K562 (cell line): ENCODE results near the gene TTC39C. TPM values are rescaled to one million over a fixed set of nuclear protein-coding genes. Genes with fewer than 3 reads are reported as not detected.

Experiments
- ATAC-seq: fragments of 200-7000 bp; cut with Tn5 transposase; 3 replicates; pipeline ENCODE4 v1.9.1; 2020; ENCODE audit warnings: moderate library complexity
- BruUV-seq: library from RNA; stranded (reverse); fragments of 400-500 nt; replicated peaks from 2 replicates; lab custom pipeline; 2021; lab: Mats Ljungman, UMichigan
- CTCF ChIA-PET: fragments of 300-600 bp; formaldehyde crosslinking; extraction: SDS; loops from one replicate; lab custom pipeline; 2021; ENCODE audit warnings: low intra/inter-chr PET ratio; lab: Yijun Ruan, JAX
- POLR2A ChIA-PET: fragments of 300-600, 350-650 bp; sonication (Branson Sonifier 250); formaldehyde crosslinking; extraction: SDS; loops from one replicate; lab custom pipeline; 2021; ENCODE audit warnings: antibody characterized with exemption, inconsistent platforms; lab: Yijun Ruan, JAX
- DNase-seq, 4 experiments: peaks; one replicate each; pipeline versions ENCODE4 v3.0.0 to v3.0.0-alpha.2; 2011 to 2018; ENCODE audit warnings: low spot score in 3 of 4, mixed read lengths in 3 of 4; ENCODE audit errors: extremely low read depth in 1 of 4
- FAIRE-seq: peaks from 2 replicates; lab custom pipeline; 2011; peaks lifted over from hg19 to GRCh38; lab: Jason Lieb, UNC
- H2AFZ ChIP-seq: 2 replicates; pipeline ENCODE4 v1.6.0; 2011; ENCODE audit warnings: low read depth, low read length, control low read depth, inconsistent platforms
- H3K27ac ChIP-seq: fragments of 200-600 bp; 3 replicates; pipeline ENCODE4 v1.8.0; 2011; ENCODE audit warnings: low read depth, mild to moderate bottlenecking, control low read depth, inconsistent platforms, low read length, moderate library complexity, mixed read lengths; ENCODE audit errors: extremely low read depth
- H3K27me3 ChIP-seq, 2 experiments: fragments of 300-600 bp in 1 of 2; 2 replicates in 1 of 2; 3 replicates in 1 of 2; pipeline versions ENCODE4 v1.6.0 to v1.8.0; 2011; ENCODE audit warnings: inconsistent platforms in 2 of 2, low read length in 2 of 2, mild to moderate bottlenecking in 1 of 2, mixed read lengths in 1 of 2, moderate library complexity in 1 of 2; ENCODE audit not compliant: control insufficient read depth in 2 of 2, insufficient read depth in 2 of 2
- H3K36me3 ChIP-seq: fragments of 300-600 bp; 3 replicates; pipeline ENCODE4 v1.8.0; 2011; ENCODE audit warnings: mild to moderate bottlenecking, low read length, inconsistent platforms; ENCODE audit not compliant: control insufficient read depth, insufficient read depth
- H3K4me1 ChIP-seq, 2 experiments: fragments of 200-600 bp in 1 of 2; replicated peaks in 1 of 2; 2 replicates in 1 of 2; 3 replicates in 1 of 2; pipeline versions ENCODE4 v1.5.1 to v1.8.0; 2011; ENCODE audit warnings: inconsistent platforms in 2 of 2, low read length in 2 of 2, mild to moderate bottlenecking in 1 of 2, mixed read lengths in 1 of 2, moderate library complexity in 1 of 2; ENCODE audit not compliant: control insufficient read depth in 2 of 2, insufficient read depth in 2 of 2
- H3K4me2 ChIP-seq: 2 replicates; pipeline ENCODE4 v1.6.1; 2011; ENCODE audit warnings: low read length, control low read depth, inconsistent platforms, mixed read lengths; ENCODE audit not compliant: insufficient read depth
- H3K4me3 ChIP-seq: fragments of 200-600 bp; sonication (generic), shearing (Covaris generic); 2 replicates; pipeline ENCODE4 v1.5.1; 2016; ENCODE audit warnings: control low read depth, inconsistent platforms
- H3K79me2 ChIP-seq: fragments of 200-600 bp; 3 replicates; pipeline ENCODE4 v1.8.0; 2011; ENCODE audit warnings: low read length, inconsistent platforms; ENCODE audit not compliant: control insufficient read depth, insufficient read depth
- H3K9ac ChIP-seq, 2 experiments: 2 replicates each; pipeline versions ENCODE4 v1.6.0 to v1.6.1; 2011; ENCODE audit warnings: low read depth in 2 of 2, low read length in 2 of 2, control low read depth in 1 of 2, inconsistent platforms in 1 of 2, mild to moderate bottlenecking in 1 of 2, mixed read lengths in 1 of 2; ENCODE audit not compliant: insufficient read depth in 1 of 2
- H3K9me1 ChIP-seq: one replicate; pipeline ENCODE4 v1.6.0; 2011; ENCODE audit warnings: inconsistent platforms, mild to moderate bottlenecking, low read length, moderate library complexity; ENCODE audit not compliant: control insufficient read depth, insufficient read depth
- H3K9me3 ChIP-seq: replicated peaks from 2 replicates; pipeline ENCODE4 v1.5.1; 2011; ENCODE audit warnings: low read depth, low read length, inconsistent platforms; ENCODE audit not compliant: control insufficient read depth, insufficient read depth
- H4K20me1 ChIP-seq: replicated peaks from 2 replicates; pipeline ENCODE4 v1.6.1; 2011; ENCODE audit warnings: low read length, inconsistent platforms, mixed read lengths; ENCODE audit not compliant: control insufficient read depth, insufficient read depth
- CC2D1A ChIP-seq: fragments of 450-650 bp; IDR thresholded peaks from 2 replicates; pipeline ENCODE4 v1.6.1; 2017; ENCODE audit warnings: mild to moderate bottlenecking
- DIDO1 ChIP-seq: fragments of 450-650 bp; IDR thresholded peaks from 2 replicates; pipeline ENCODE4 v1.6.1; 2016; ENCODE audit warnings: low read depth, missing biosample characterization, missing genetic modification characterization
- HNRNPL ChIP-seq: fragments of 200-400 bp; formaldehyde crosslinking; IDR thresholded peaks from 2 replicates; pipeline ENCODE4 v1.6.1; 2017; ENCODE audit warnings: low read depth, mild to moderate bottlenecking, low read length
- POLR2AphosphoS2 ChIP-seq: IDR thresholded peaks from 2 replicates; pipeline ENCODE4 v1.6.1; 2012; ENCODE audit warnings: low read length, improper control_type of control experiment
- ZC3H8 ChIP-seq: fragments of 450-650 bp; IDR thresholded peaks from 2 replicates; pipeline ENCODE4 v1.6.1; 2017
- WGBS: fragments of 100-300 bp; shearing (Covaris generic); methylation state at CpG from one replicate; pipeline ENCODE4 v1.1.6; 2016; ENCODE audit warnings: low coverage, mixed read lengths; ENCODE audit not compliant: insufficient coverage; ENCODE audit errors: missing lambda C conversion rate; 5-methylcytosine and 5-hydroxymethylcytosine counted together
- in situ Hi-C: fragments of 300-500 bp; cut with MboI; formaldehyde crosslinking; loops from 4 replicates; pipeline ENCODE4 v1.15.0; 2018; ENCODE audit warnings: inconsistent platforms, mixed read lengths
- intact Hi-C: fragments of 100-400 bp; cut with micrococcal nuclease; formaldehyde crosslinking; loops from 2 replicates; pipeline ENCODE4 v1.14.2; 2022
- polyA plus RNA-seq, 8 experiments: library from polyadenylated mRNA; depleted of rRNA in 4 of 8; stranded (reverse) in 5 of 8; unstranded in 3 of 8; fragments of >200 nt; fragmentation: Nextera tagmentation in 2 of 8; fragmentation: Illumina TruSeq in 1 of 8; extraction: Ambion mirVana in 2 of 8; extraction: Trizol in 1 of 8; gene quantifications; 2 replicates each; pipeline versions ENCODE4 v1.2.1 to v1.2.3, GENCODE V29; 2011 to 2014; ENCODE audit warnings: inconsistent platforms in 1 of 8, missing spikeins in 1 of 8
- total RNA-seq, 7 experiments: library from RNA; depleted of rRNA in 6 of 7; stranded (reverse); fragments of >200 nt in 6 of 7; fragmentation: Illumina TruSeq in 2 of 7; extraction: Trizol in 2 of 7; gene quantifications; 2 replicates each; pipeline versions ENCODE4 v1.2.1 to v1.2.3, GENCODE V29; 2011 to 2021; ENCODE audit warnings: low replicate concordance in 1 of 7
- TF ChIP-seq, protein P1 (sequence below): sonication (generic); formaldehyde crosslinking; IDR thresholded peaks from 2 replicates; pipeline ENCODE4 v1.4.0; 2020; ENCODE audit warnings: mild to moderate bottlenecking, missing genetic modification reagents
- TF ChIP-seq, protein P2 (sequence below): sonication (generic); formaldehyde crosslinking; IDR thresholded peaks from 2 replicates; pipeline ENCODE4 v1.8.0; 2022; ENCODE audit warnings: mild to moderate bottlenecking, low read depth, missing genetic modification reagents

The TTC39C gene
- total and polyA plus RNA-seq, 9 of the 15 experiments (the other 6 are each of a cell fraction or from before 2014, with no cell fraction given): 0.01 to 0.58 (median 0.18) TPM; not detected in 5

DNA sequence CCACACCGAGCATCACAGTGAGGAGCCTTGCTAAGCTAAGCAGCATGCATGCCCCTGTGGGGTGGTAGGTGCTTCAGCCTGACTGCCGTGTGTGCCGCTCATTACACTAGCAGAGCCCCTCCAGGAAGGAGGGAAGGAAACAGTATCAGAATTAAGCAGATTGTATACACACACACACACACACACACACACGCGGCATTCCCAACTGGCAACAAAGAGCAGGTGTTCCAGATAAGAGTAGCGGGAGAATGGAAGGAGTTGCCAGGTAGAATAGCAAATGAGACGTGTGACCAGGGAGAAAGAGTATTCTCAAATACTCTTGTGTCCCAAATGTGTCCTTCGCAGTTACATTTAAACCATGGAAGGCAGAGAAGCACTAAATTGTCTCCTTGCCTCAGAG lies 47.6 kb upstream of the TTC39C start:
- POLR2A ChIA-PET: no interaction called here

More for the DNA sequence above, 47.6 kb upstream of the TTC39C start:
- CTCF ChIA-PET: no interaction called here
- Histone ChIP-seq H3K27ac (no peak overlapping the region), H4K20me1 (no peaks in the 10 kb centered on the region), H3K4me1 (no peaks in the 10 kb centered on the region), H3K4me3 (no peak overlapping the region), H2AFZ (no peak overlapping the region), H3K36me3 (no peaks in the 10 kb centered on the region), H3K4me2 (no peak overlapping the region), H3K9ac (no peak overlapping the region), H3K9me1 (no peaks in the 10 kb centered on the region), H3K27me3 (peaks cover 0 to 7% of the 10 kb centered on the region in 2 experiments; a peak in 1 of 5 replicates), H3K9me3 (no peaks in the 10 kb centered on the region), H3K79me2 (no peaks in the 10 kb centered on the region)
- BruUV-seq: no TSS peak
- TF ChIP-seq, protein P1, sequence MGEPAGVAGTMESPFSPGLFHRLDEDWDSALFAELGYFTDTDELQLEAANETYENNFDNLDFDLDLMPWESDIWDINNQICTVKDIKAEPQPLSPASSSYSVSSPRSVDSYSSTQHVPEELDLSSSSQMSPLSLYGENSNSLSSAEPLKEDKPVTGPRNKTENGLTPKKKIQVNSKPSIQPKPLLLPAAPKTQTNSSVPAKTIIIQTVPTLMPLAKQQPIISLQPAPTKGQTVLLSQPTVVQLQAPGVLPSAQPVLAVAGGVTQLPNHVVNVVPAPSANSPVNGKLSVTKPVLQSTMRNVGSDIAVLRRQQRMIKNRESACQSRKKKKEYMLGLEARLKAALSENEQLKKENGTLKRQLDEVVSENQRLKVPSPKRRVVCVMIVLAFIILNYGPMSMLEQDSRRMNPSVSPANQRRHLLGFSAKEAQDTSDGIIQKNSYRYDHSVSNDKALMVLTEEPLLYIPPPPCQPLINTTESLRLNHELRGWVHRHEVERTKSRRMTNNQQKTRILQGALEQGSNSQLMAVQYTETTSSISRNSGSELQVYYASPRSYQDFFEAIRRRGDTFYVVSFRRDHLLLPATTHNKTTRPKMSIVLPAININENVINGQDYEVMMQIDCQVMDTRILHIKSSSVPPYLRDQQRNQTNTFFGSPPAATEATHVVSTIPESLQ (CRISPR knock-in tag): no peak
- TF ChIP-seq CC2D1A (no peak), POLR2AphosphoS2 (no peak), DIDO1 (tag) (no peak), HNRNPL (no peak), ZC3H8 (no peak)
- TF ChIP-seq, protein P2, sequence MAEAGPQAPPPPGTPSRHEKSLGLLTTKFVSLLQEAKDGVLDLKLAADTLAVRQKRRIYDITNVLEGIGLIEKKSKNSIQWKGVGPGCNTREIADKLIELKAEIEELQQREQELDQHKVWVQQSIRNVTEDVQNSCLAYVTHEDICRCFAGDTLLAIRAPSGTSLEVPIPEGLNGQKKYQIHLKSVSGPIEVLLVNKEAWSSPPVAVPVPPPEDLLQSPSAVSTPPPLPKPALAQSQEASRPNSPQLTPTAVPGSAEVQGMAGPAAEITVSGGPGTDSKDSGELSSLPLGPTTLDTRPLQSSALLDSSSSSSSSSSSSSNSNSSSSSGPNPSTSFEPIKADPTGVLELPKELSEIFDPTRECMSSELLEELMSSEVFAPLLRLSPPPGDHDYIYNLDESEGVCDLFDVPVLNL (CRISPR knock-in tag): no peak
- intact Hi-C loops: loop anchor here (5.0 kb wide), 1 partner anchor 150 kb away; no protein-coding TSS in a partner anchor
- WGBS: 2% methylated on average over 8 of the region's 8 CpGs
- ATAC-seq: no peak
- no peak for FAIRE-seq
- in situ Hi-C loops: no loop called here
- no peak for DNase-seq
